Liver (tissue), 9 donors: ENCODE measurements around the gene TERF2IP. TPM values are rescaled to one million over a fixed set of nuclear protein-coding genes. Genes with fewer than 3 reads are reported as not detected.

Experiments
- DNase-seq: peaks from one replicate; pipeline ENCODE4 v3.0.0-alpha.2; 2017; ENCODE audit warnings: low spot score
- H3K27ac ChIP-seq, 2 donors: one replicate each; pipeline ENCODE4 v1.7.0; 2013; ENCODE audit warnings: inconsistent platforms in 2 of 2, low read length in 2 of 2, control low read depth in 1 of 2, low read depth in 1 of 2, mild to moderate bottlenecking in 1 of 2
- H3K27me3 ChIP-seq, 4 donors: one replicate each; pipeline versions ENCODE4 v1.6.1 to v1.7.0; 2013; ENCODE audit warnings: low read length in 3 of 4, inconsistent platforms in 1 of 4, mild to moderate bottlenecking in 1 of 4, moderate library complexity in 1 of 4; ENCODE audit not compliant: control insufficient read depth in 4 of 4, insufficient read depth in 4 of 4
- H3K36me3 ChIP-seq, 4 donors: one replicate each; pipeline versions ENCODE4 v1.6.1 to v1.7.0; 2013; ENCODE audit warnings: low read length in 3 of 4, mild to moderate bottlenecking in 3 of 4, low read depth in 1 of 4, moderate library complexity in 1 of 4; ENCODE audit not compliant: control insufficient read depth in 4 of 4, insufficient read depth in 3 of 4
- H3K4me1 ChIP-seq, 4 donors: one replicate each; pipeline versions ENCODE4 v1.6.1 to v1.7.0; 2013; ENCODE audit warnings: low read length in 3 of 4, mild to moderate bottlenecking in 3 of 4, moderate library complexity in 1 of 4; ENCODE audit not compliant: control insufficient read depth in 4 of 4, insufficient read depth in 4 of 4
- H3K4me3 ChIP-seq, 3 donors: one replicate each; pipeline versions ENCODE4 v1.6.1 to v1.7.0; 2013; ENCODE audit warnings: low read length in 3 of 3, control low read depth in 1 of 3, low read depth in 1 of 3, mild to moderate bottlenecking in 1 of 3
- H3K9ac ChIP-seq, 2 donors: one replicate each; pipeline ENCODE4 v1.7.0; 2013; ENCODE audit warnings: low read length in 2 of 2, mild to moderate bottlenecking in 2 of 2, moderate library complexity in 2 of 2, control low read depth in 1 of 2, low read depth in 1 of 2
- H3K9me3 ChIP-seq, 4 donors: one replicate each; pipeline versions ENCODE4 v1.6.1 to v1.7.0; 2013; ENCODE audit warnings: low read length in 3 of 4; ENCODE audit not compliant: control insufficient read depth in 4 of 4
- ATF3 ChIP-seq: IDR thresholded peaks from 2 replicates; pipeline ENCODE4 v1.6.1; 2016; ENCODE audit warnings: antibody characterized with exemption
- FOXA1 ChIP-seq: IDR thresholded peaks from 2 replicates; pipeline ENCODE4 v1.6.1; 2016; ENCODE audit warnings: antibody characterized with exemption
- GABPA ChIP-seq, 2 donors: IDR thresholded peaks in 1 of 2; conservative IDR thresholded peaks in 1 of 2; 2 replicates each; pipeline ENCODE4 v1.6.1; 2016; ENCODE audit warnings: antibody characterized with exemption in 2 of 2, mild to moderate bottlenecking in 1 of 2, moderate library complexity in 1 of 2
- JUND ChIP-seq, 2 donors: IDR thresholded peaks; 2 replicates each; pipeline ENCODE4 v1.6.1; 2016; ENCODE audit warnings: antibody characterized with exemption in 2 of 2
- MAX ChIP-seq: IDR thresholded peaks from 2 replicates; pipeline ENCODE4 v1.6.1; 2016; ENCODE audit warnings: antibody characterized with exemption
- REST ChIP-seq: IDR thresholded peaks from 2 replicates; pipeline ENCODE4 v1.6.1; 2016; ENCODE audit warnings: antibody characterized with exemption, mild to moderate bottlenecking
- RXRA ChIP-seq, 2 donors: IDR thresholded peaks; 2 replicates each; pipeline ENCODE4 v1.6.1; 2017 to 2018; ENCODE audit warnings: antibody characterized with exemption in 2 of 2, mild to moderate bottlenecking in 1 of 2
- TAF1 ChIP-seq: conservative IDR thresholded peaks from 2 replicates; pipeline ENCODE4 v1.6.1; 2016; ENCODE audit warnings: antibody characterized with exemption, mild to moderate bottlenecking
- polyA plus RNA-seq, 2 donors: library from polyadenylated mRNA; stranded (reverse) in 1 of 2; unstranded in 1 of 2; fragments of 200-250 nt in 1 of 2; fragments of >200 nt in 1 of 2; fragmentation: Nextera tagmentation in 1 of 2; extraction: Ambion mirVana in 1 of 2; gene quantifications; one replicate each; pipeline versions ENCODE4 v1.2.1 to v1.2.3, GENCODE V29; 2013 to 2015
- total RNA-seq, 2 donors: library from RNA; depleted of rRNA; stranded (reverse); fragments of >200 nt; gene quantifications; one replicate each; pipeline ENCODE4 v1.2.3, GENCODE V29; 2014
- TF ChIP-seq, protein P1 (sequence below): fragments of 150-350 bp; IDR thresholded peaks from 2 replicates; pipeline ENCODE4 v1.5.1; 2017; ENCODE audit warnings: improper control_type of control experiment, low read depth, low read length; ENCODE audit not compliant: missing input control
- TF ChIP-seq, protein P2 (sequence below): IDR thresholded peaks from 2 replicates; pipeline ENCODE4 v1.6.1; 2016; ENCODE audit warnings: antibody characterized with exemption
- donor health status: healthy.
- donor health status: healthy.
- donor health status: healthy.
- donor health status: healthy.
- donor health status: healthy.

TERF2IP gene
- total and polyA plus RNA-seq, 4 donors = 21.7 to 69.5 (median 23.2) TPM

- TF ChIP-seq REST (no peak), FOXA1 (no peak), JUND (IDR thresholded peaks at IDR 0.05) (no peak), ATF3 (no peak)
Measured at GRCh38 chr16:75682308-75682707, 34.7 kb downstream of the TERF2IP start (continued).

DNA sequence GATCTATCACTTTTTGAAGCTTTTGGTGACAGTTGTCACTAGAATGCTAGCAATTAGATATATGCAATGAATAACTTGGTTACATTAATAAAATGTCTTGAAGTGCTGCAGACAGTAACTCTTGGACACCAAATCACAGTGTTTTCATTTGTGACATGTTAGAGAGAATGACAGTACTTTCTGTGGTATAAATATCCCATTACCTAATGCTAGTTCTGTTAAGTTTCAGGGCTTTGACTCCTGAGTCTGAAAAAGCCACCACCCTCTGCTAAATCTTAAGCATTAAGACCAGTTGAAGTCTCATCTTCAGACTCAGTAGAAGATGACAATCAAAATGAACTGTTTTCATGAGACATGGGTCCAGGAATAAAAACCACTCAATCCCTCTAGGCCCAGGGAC is 39.8 kb downstream of the TERF2IP start:
- Histone ChIP-seq H3K36me3 (no peaks in the 10 kb centered on the region), H3K27ac (no peak overlapping the region), H3K4me3 (no peak overlapping the region), H3K4me1 (no peaks in the 10 kb centered on the region), H3K27me3 (no peaks in the 10 kb centered on the region), H3K9ac (no peak overlapping the region), H3K9me3 (no peaks in the 10 kb centered on the region)
- no peak for DNase-seq
- TF ChIP-seq MAX = no peak
- no peak for TF ChIP-seq TAF1
- TF ChIP-seq FOXA1 = no peak
- TF ChIP-seq RXRA (IDR thresholded peaks at IDR 0.05) = no peak
- TF ChIP-seq GABPA (IDR thresholded peaks at IDR 0.05 in 1 of 2, conservative IDR thresholded peaks at IDR 0.05 in 1 of 2) = no peak
- TF ChIP-seq, protein P1, sequence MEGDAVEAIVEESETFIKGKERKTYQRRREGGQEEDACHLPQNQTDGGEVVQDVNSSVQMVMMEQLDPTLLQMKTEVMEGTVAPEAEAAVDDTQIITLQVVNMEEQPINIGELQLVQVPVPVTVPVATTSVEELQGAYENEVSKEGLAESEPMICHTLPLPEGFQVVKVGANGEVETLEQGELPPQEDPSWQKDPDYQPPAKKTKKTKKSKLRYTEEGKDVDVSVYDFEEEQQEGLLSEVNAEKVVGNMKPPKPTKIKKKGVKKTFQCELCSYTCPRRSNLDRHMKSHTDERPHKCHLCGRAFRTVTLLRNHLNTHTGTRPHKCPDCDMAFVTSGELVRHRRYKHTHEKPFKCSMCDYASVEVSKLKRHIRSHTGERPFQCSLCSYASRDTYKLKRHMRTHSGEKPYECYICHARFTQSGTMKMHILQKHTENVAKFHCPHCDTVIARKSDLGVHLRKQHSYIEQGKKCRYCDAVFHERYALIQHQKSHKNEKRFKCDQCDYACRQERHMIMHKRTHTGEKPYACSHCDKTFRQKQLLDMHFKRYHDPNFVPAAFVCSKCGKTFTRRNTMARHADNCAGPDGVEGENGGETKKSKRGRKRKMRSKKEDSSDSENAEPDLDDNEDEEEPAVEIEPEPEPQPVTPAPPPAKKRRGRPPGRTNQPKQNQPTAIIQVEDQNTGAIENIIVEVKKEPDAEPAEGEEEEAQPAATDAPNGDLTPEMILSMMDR = no peak
- TF ChIP-seq, protein P2, sequence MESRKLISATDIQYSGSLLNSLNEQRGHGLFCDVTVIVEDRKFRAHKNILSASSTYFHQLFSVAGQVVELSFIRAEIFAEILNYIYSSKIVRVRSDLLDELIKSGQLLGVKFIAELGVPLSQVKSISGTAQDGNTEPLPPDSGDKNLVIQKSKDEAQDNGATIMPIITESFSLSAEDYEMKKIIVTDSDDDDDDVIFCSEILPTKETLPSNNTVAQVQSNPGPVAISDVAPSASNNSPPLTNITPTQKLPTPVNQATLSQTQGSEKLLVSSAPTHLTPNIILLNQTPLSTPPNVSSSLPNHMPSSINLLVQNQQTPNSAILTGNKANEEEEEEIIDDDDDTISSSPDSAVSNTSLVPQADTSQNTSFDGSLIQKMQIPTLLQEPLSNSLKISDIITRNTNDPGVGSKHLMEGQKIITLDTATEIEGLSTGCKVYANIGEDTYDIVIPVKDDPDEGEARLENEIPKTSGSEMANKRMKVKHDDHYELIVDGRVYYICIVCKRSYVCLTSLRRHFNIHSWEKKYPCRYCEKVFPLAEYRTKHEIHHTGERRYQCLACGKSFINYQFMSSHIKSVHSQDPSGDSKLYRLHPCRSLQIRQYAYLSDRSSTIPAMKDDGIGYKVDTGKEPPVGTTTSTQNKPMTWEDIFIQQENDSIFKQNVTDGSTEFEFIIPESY = no peak
- no peak for TF ChIP-seq REST
